Measurements from ENCODE around the gene CCDC50. TPM values are rescaled to one million over a fixed set of nuclear protein-coding genes. Genes with fewer than 3 reads are reported as not detected.

CCDC50 gene
- total RNA-seq, 1 experiment from 2014 or later, result 21.0 TPM

GRCh38 chr3:191431160-191431822 is 102.1 kb downstream of the CCDC50 start:
- Histone ChIP-seq H2AK5ac (ENCODE audit: insufficient read length, low read length) (no peak overlapping the region), H4K5ac (ENCODE audit: insufficient read length, low read depth, low read length) (no peak overlapping the region), H2BK12ac (ENCODE audit: insufficient read length, low read depth, low read length) (no peak overlapping the region), H3K56ac (ENCODE audit: insufficient read length, low read depth, low read length) (no peak overlapping the region), H2BK15ac (ENCODE audit: low read depth, low read length) (no peak overlapping the region), H3K23ac (ENCODE audit: insufficient read length, low read depth, low read length) (no peak overlapping the region), H3K4me2 (ENCODE audit: insufficient read depth, insufficient read length, low read length) (no peak overlapping the region), H3K4me1 (ENCODE audit: insufficient read depth, low read length) (no peaks in the 10 kb centered on the region), H2BK5ac (ENCODE audit: insufficient read length, low read length) (no peak overlapping the region), H2BK120ac (ENCODE audit: low read depth, low read length, poor library complexity, severe bottlenecking) (no peak overlapping the region), H3K14ac (ENCODE audit: insufficient read depth, low read length) (no peak overlapping the region), H3K9ac (ENCODE audit: extremely low read depth, insufficient read length, low read length) (no peak overlapping the region), H2BK20ac (ENCODE audit: low read depth, low read length, poor library complexity, severe bottlenecking) (no peak overlapping the region), H4K91ac (ENCODE audit: insufficient read length, low read depth, low read length) (no peak overlapping the region), H3K4ac (ENCODE audit: low read depth, low read length) (no peak overlapping the region), H3K27ac (ENCODE audit: insufficient read length, low read depth, low read length) (no peak overlapping the region), H4K20me1 (ENCODE audit: control insufficient read depth, insufficient read depth, insufficient read length) (no peaks in the 10 kb centered on the region), H3K27me3 (ENCODE audit: insufficient read depth, low read length) (no peaks in the 10 kb centered on the region), H4K8ac (replicated peaks; ENCODE audit: insufficient read length, low read depth, low read length) (no peak overlapping the region), H3K79me2 (ENCODE audit: insufficient read depth, low read length) (no peaks in the 10 kb centered on the region), H3T11ph (ENCODE audit: low read length) (no peak overlapping the region), H3K9me3 (ENCODE audit: control insufficient read depth, low read depth, low read length) (no peaks in the 10 kb centered on the region), H3K23me2 (ENCODE audit: insufficient read length, low read depth, low read length, poor library complexity, severe bottlenecking) (no peaks in the 10 kb centered on the region), H3K79me1 (ENCODE audit: insufficient read depth, low read depth, low read length, poor library complexity, severe bottlenecking) (no peaks in the 10 kb centered on the region), H3K18ac (ENCODE audit: insufficient read length, low read depth, low read length) (no peak overlapping the region), H2AFZ (ENCODE audit: low read length) (no peak overlapping the region)
- H3K36me3 Mint-ChIP-seq (ENCODE audit: insufficient read depth in 1 of 3, low read depth in 3 of 3), result no peaks in the 10 kb centered on the region
- H3K4me1 Mint-ChIP-seq, result no peaks in the 10 kb centered on the region
- H3K9me3 Mint-ChIP-seq, result no peaks in the 10 kb centered on the region
- no CpG with 5 or more reads among the region's 5 CpGs for WGBS (ENCODE audit: extremely low coverage, insufficient read length, low lambda C conversion rate)
- H3K4me3 Mint-ChIP-seq, result no peak overlapping the region
- DNase-seq, result no peak
- no peak for TF ChIP-seq CTCF (conservative IDR thresholded peaks at IDR 0.05)
- H3K27ac Mint-ChIP-seq, result no peak overlapping the region
- no peaks in the 10 kb centered on the region for H3K27me3 Mint-ChIP-seq (ENCODE audit: low read depth)

Measured in H9 (cell line).